Measurements from ENCODE around the gene AFF1. TPM values are rescaled to one million over a fixed set of nuclear protein-coding genes. Genes with fewer than 3 reads are reported as not detected.
"Not testable (repeated sequence)": the region's sequence is repeated elsewhere in the genome, so short reads cannot be mapped to it uniquely, and the experiment has no call there.

The AFF1 gene
- polyA plus RNA-seq, 3 donors from 2014 or later, result 10.1 to 35.3 (median 13.9) TPM

DNA sequence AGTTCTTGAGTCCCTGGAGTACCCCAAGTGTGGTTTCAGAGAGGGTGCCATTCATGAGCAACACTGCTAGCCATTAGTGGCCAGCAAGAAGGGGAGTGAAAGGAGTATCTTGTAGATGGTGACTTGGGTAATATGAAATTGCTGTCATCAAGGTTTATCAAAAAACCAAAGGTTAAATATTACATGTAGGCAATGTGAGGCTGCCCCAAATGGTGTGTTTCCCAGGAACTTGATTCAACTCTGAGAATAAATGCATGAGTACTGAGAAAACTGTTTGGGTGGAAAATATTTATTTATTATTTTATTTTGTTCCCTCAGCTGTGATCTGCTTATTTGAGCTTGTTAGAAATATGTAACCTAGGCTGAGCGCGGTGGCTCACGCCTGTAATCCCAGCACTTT, 55.7 kb downstream of the AFF1 start:
- Mint-ChIP-seq H3K4me1 (peaks cover 7 to 14% of the 10 kb centered on the region in 2 donors), H3K27me3 (ENCODE audit: low read depth in 3 of 3) (peaks cover 0 to 2% (median 0%) of the 10 kb centered on the region in 3 donors), H3K27ac (no peak overlapping the region), H3K36me3 (peaks cover 0 to 16% (median 14%) of the 10 kb centered on the region in 3 donors), H3K9me3 (no peaks in the 10 kb centered on the region), H3K4me3 (no peak overlapping the region)
- DNase-seq, result no peak

DNA sequence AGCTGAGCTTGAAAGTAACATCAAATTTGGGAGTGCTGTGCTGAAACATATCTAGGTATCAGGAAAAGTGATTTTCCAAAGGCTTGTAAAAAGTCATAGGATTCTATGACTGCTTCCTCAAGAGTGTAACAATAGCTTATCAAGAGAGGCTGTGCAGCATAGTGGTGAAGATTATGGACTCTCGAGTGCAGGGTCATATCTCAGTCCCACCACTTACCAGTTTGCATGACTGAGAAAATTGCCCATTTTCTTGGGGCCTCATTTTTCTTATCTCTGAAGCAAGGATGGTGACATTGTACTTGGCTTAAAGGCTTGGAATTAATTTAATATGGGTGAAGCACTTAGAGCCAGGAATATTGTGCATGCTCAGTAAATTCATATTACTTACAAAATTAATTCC, 57.2 kb downstream of the AFF1 start:
- Mint-ChIP-seq H3K9me3 (no peaks in the 10 kb centered on the region), H3K4me1 (peaks cover 7 to 14% of the 10 kb centered on the region in 2 donors), H3K36me3 (peaks cover 0 to 16% (median 14%) of the 10 kb centered on the region in 3 donors), H3K27ac (no peak overlapping the region), H3K4me3 (no peak overlapping the region), H3K27me3 (ENCODE audit: low read depth in 3 of 3) (peaks cover 0 to 2% (median 0%) of the 10 kb centered on the region in 3 donors)
- no peak for DNase-seq

DNA sequence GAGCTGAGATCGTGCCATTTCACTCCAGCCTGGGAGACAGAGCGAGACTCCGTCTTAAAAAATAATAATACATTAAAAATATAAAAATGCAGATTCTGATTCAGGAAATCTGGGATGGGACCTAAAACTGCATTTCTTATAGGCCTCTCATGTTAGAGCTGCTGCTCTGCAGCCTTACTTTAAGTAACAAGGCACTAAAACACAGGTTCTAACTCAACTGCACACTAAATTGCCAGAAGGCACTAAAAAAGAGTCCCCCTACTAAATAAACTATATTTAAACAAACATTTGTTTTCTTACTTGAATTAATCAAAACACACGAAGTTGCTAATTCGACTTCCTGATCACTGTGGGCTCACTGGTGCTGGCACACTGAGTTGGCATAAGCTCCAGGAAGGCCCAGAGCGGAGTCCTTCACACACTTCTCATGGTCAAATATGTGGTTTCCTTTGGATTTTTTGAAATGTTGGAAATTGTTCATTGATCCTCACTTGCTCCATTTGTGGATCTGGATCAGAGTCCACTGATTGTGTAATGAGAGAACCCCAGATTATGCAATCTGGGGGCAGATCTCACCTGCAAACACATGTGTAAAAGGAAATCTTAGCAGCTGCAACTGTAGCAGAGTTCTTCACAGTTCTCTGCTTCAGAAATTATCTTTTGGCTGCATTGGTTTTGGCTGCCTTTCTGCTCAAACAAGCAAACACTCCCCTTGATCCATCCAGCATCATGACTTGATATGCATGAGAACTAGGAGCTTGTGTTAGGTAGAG, 59.3 kb downstream of the AFF1 start:
- Mint-ChIP-seq H3K4me3 (no peak overlapping the region), H3K4me1 (peaks cover 7 to 22% of the 10 kb centered on the region in 2 donors), H3K27me3 (ENCODE audit: low read depth in 3 of 3) (peaks cover 0 to 2% (median 0%) of the 10 kb centered on the region in 3 donors), H3K9me3 (no peaks in the 10 kb centered on the region), H3K36me3 (peaks cover 0 to 9% (median 4%) of the 10 kb centered on the region in 3 donors), H3K27ac (peak overlapping the region in 3 of 6 donors; percentile 11 to 36 (median 27))
- no peak for DNase-seq

DNA sequence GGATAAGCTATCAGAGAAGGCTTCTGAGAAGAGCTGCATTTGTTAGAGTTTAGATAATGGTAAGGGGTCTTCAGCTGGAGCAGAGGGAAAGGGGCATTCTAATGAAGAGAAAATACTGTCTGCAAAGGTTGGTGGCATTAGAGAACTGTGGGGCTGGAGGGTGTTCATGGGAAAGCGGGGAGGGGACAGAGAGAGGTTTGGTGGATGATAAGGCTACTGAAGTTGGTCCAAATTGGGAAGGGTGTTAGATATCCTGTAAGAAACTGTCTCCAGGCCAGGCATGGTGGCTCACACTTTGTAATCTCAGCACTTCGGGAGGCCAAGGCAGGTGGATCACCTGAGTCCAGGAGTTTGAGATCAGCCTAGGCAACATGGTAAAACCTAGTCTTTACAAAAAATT, 59.9 kb downstream of the AFF1 start:
- Mint-ChIP-seq H3K9me3 (no peaks in the 10 kb centered on the region), H3K27ac (peak overlapping the region in 3 of 6 donors; percentile 3 to 36 (median 27)), H3K4me3 (no peak overlapping the region), H3K27me3 (ENCODE audit: low read depth in 3 of 3) (peaks cover 0 to 2% (median 0%) of the 10 kb centered on the region in 3 donors), H3K36me3 (peaks cover 0 to 5% (median 0%) of the 10 kb centered on the region in 3 donors), H3K4me1 (peaks cover 13 to 28% of the 10 kb centered on the region in 2 donors)
- DNase-seq, result no peak

DNA sequence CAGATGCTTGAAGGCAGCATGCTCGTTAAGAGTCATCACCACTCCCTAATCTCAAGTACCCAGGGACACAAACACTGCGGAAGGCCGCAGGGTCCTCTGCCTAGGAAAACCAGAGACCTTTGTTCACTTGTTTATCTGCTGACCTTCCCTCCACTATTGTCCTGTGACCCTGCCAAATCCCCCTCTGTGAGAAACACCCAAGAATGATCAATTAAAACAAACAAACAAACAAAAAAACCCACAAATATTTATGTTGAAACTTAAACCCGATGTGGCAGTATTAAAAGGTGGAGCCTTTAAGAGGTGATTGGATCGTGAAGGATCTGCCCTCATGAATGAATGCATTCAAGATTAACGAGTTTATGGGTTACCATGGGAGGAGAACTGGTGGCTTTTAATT, 61.7 kb downstream of the AFF1 start:
- H3K27ac Mint-ChIP-seq; H3K4me3 Mint-ChIP-seq; H3K36me3 Mint-ChIP-seq; H3K27me3 Mint-ChIP-seq (ENCODE audit: low read depth in 3 of 3); H3K9me3 Mint-ChIP-seq; DNase-seq: not testable (repeated sequence)
- peaks cover 24 to 41% of the 10 kb centered on the region in 2 donors for H3K4me1 Mint-ChIP-seq

DNA sequence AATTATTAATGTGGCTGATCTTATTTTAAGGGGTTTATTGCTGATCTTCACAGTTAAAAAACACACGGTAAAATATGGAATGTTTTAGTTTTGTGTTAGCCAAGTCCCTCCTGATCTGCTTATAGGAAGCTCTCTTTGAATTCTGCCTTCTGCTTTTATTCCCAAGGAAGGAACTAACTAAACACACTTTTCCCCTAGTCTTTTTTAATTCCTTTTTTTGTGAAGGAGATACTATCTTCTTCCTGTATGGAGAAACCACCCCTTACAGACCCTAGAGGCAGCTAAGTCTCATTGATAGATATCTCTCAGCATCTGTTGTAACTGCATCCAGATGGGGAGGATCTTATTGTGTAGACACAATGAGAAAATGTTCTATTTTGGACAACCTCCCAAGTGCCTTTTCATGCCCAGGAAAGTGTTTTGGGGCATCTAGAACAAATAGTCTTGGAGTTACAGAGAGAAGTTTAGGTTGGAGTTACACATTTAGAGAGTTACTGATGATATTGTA, 64.4 kb downstream of the AFF1 start:
- Mint-ChIP-seq H3K27ac (peak overlapping the region in 5 of 6 donors; percentile 29 to 83 (median 67)), H3K4me1 (peaks cover 28 to 44% of the 10 kb centered on the region in 2 donors), H3K9me3 (no peaks in the 10 kb centered on the region), H3K27me3 (ENCODE audit: low read depth in 3 of 3) (peaks cover 0 to 2% (median 0%) of the 10 kb centered on the region in 3 donors), H3K36me3 (peaks cover 0 to 5% (median 0%) of the 10 kb centered on the region in 3 donors), H3K4me3 (peak overlapping the region in 4 of 5 donors; percentile 1 to 41 (median 10))
- no peak for DNase-seq

DNA sequence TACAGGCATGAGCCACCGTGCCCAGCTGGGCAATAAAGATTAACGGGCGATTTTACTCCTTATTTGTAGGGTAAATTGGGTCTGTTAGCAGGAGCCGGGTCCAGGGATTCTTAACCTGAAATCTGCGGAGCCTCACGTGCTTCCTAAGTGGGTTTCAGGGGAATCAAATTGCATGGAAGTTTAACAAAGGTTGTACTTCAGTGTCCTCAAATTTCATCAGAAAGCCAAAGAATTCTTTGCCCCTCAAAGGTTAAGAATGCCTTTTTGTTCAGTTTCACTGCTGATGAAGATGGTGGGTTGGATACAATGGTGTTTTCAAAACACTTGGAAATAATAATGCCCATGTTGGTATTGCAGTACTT, 67.9 kb downstream of the AFF1 start:
- peak overlapping the region in 1 of 6 donors; percentile 17 for H3K27ac Mint-ChIP-seq
- no peak for DNase-seq
- H3K36me3 Mint-ChIP-seq, result no peaks in the 10 kb centered on the region
- H3K4me1 Mint-ChIP-seq, result peaks cover 41 to 62% of the 10 kb centered on the region in 2 donors
- no peaks in the 10 kb centered on the region for H3K9me3 Mint-ChIP-seq
- no peak overlapping the region for H3K4me3 Mint-ChIP-seq
- peaks cover 4 to 8% (median 5%) of the 10 kb centered on the region in 3 donors for H3K27me3 Mint-ChIP-seq (ENCODE audit: low read depth in 3 of 3)

DNA sequence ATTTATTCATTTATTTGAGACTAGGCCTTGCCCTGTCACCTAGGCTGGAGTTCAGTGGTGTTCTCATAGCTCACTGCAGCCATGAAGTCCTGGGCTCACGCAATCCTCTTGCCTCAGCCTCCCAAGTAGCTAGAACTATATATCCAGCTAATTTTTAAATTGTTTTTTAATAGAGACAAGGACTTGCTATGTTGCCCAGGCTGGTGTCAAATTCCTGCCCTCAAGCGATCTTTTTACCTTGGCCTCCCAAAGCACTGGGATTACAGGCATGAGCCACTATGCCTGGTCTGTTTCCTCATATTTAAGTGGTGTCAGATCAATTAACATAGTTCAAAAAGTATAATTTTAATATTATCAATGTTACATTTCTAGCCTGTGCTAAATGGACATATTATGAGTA, 68.5 kb downstream of the AFF1 start:
- no peak overlapping the region for H3K4me3 Mint-ChIP-seq
- no peaks in the 10 kb centered on the region for H3K36me3 Mint-ChIP-seq
- no peak for DNase-seq
- H3K27ac Mint-ChIP-seq, result peak overlapping the region in 1 of 6 donors; percentile 24
- no peaks in the 10 kb centered on the region for H3K9me3 Mint-ChIP-seq
- H3K4me1 Mint-ChIP-seq, result peaks cover 47 to 68% of the 10 kb centered on the region in 2 donors
- peaks cover 4 to 9% (median 5%) of the 10 kb centered on the region in 3 donors for H3K27me3 Mint-ChIP-seq (ENCODE audit: low read depth in 3 of 3)

DNA sequence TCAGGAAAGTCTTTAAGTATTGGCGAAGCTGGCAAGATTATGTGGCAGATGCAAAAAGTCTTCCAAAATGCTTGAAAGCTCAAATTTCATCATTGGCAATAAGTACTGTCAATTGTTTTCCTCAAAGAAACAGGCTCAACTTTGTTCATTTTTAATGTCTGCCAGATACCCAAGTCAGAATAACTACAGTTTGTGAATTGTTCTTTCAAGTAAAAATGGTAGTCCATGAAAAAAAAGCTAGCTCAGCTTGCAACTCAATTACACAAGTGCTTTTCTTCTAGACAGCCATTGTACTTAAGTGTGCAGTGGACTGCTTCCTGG, 70.5 kb downstream of the AFF1 start:
- Mint-ChIP-seq H3K27me3 (ENCODE audit: low read depth in 3 of 3) (peaks cover 4 to 9% (median 5%) of the 10 kb centered on the region in 3 donors), H3K9me3 (no peaks in the 10 kb centered on the region), H3K36me3 (no peaks in the 10 kb centered on the region), H3K4me1 (peaks cover 53 to 68% of the 10 kb centered on the region in 2 donors), H3K4me3 (peak overlapping the region; percentile 91 to 98 (median 95)), H3K27ac (peak overlapping the region; percentile 92 to 99 (median 98))
- DNase-seq, result no peak

DNA sequence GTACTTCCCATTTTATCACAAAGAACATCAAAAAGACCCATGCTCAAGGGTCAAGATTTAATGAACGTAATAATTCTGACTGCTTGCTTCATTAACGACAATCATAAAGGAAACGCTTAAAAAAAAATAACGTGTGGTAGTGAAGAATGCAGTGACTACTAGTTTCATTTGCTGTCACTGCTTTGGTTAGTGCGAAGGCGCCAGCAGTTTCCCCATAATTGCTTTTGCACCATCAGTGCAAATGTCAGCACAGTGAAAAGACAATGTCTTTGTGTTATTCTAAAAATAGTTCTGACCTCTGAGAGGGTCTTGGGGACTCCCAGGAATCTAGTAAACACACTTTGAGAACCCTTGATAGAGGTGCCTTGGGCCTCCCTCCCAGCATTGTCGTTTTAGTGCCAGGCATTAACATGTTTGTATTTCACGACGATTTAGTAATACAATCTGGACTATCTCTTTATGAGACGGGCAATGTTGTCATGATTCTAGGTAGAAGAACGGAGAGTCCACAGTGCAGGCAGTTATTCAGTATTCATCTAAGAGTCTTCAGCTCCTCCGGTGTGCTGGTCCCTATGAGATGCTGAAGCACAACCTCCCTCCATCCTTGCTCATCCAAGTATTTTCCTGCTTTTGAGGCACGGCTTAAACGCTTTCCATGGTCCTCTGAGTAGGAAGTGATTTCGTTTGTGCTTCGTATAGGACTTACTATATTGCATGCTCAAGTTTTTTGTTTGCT, 71.0 kb downstream of the AFF1 start:
- Mint-ChIP-seq H3K36me3 (no peaks in the 10 kb centered on the region), H3K9me3 (no peaks in the 10 kb centered on the region), H3K4me3 (peak overlapping the region; percentile 91 to 98 (median 95)), H3K27me3 (ENCODE audit: low read depth in 3 of 3) (peaks cover 4 to 9% (median 5%) of the 10 kb centered on the region in 3 donors), H3K4me1 (peaks cover 48 to 64% of the 10 kb centered on the region in 2 donors), H3K27ac (peak overlapping the region; percentile 92 to 99 (median 98))
- peak; percentile 42 to 45 (median 42) for DNase-seq

DNA sequence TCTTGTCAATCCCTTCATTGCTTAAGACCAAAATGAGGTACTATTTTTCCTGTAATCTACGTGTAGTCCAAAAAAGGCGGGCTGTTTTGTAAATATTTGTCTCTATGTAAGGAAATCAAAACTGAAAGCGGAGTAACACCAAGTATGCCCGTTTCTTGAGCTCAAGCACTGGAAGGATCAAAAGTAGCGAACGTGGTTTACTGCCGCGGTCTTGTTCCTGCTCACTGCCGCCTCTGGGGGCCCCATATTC, 71.5 kb downstream of the AFF1 start:
- Mint-ChIP-seq H3K9me3 (no peaks in the 10 kb centered on the region), H3K36me3 (no peaks in the 10 kb centered on the region), H3K4me1 (peaks cover 47 to 65% of the 10 kb centered on the region in 2 donors), H3K27me3 (ENCODE audit: low read depth in 3 of 3) (peaks cover 4 to 9% (median 5%) of the 10 kb centered on the region in 3 donors), H3K27ac (peak overlapping the region; percentile 92 to 99 (median 98)), H3K4me3 (peak overlapping the region; percentile 91 to 98 (median 95))
- DNase-seq, result no peak

DNA sequence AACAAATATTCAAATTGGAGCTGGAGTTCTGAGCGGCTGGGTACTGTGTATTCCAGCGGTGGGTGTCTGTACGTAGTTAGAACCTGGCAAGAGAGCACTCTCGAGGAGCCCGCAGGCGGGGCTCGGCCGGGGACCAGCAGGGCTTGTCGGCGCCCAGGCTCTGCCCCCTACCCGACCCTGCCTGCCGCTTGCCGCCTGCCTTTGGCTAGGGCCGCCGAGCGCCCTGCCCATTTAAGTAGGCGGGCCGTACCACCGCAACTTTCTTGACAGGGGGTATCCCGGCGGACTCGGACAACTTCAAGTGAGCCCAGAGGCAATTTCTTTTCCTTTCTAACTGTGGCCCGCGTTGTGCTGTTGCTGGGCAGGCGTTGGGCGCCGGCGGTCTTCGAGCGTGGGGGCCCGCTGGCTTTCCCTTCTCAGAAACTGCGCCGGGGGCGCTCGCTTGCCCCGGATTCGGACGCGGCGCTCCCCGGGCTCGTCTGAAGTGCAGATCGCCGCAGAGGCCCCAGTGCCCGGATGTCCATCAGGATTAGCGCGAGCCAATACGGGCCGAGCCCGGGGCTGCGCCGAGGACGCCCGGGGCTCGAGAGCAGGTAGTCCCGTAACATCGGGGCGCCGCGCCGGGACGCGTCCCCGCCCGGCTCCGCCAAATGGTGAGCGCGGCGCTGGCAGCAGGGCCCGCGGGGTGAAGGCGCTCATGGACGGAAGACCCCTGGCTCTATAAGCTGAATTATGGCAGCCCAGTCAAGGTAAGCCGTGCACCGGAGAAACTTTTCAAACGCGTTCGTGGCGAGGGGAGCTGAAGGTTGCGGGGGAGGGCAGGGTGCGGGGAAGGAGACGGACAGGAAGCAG, 72.1 kb downstream of the AFF1 start:
- Mint-ChIP-seq H3K4me1 (peaks cover 45 to 66% of the 10 kb centered on the region in 2 donors), H3K27me3 (ENCODE audit: low read depth in 3 of 3) (peaks cover 4 to 9% (median 5%) of the 10 kb centered on the region in 3 donors), H3K9me3 (no peaks in the 10 kb centered on the region), H3K27ac (peak overlapping the region; percentile 92 to 99 (median 98)), H3K4me3 (peak overlapping the region; percentile 91 to 98 (median 95)), H3K36me3 (no peaks in the 10 kb centered on the region)
- peak; percentile 95 for DNase-seq
